DOHH2 (cell line): ENCODE data around the gene COL23A1.

Experiments
- CTCF ChIP-seq: fragments of 200-600 bp; sonication (generic); IDR thresholded peaks from one replicate; pipeline ENCODE4 v1.5.1; 2014; ENCODE audit warnings: antibody characterized with exemption, mild to moderate bottlenecking, low read depth, low read length; ENCODE audit not compliant: poor library complexity, severe bottlenecking
- EZH2phosphoT487 ChIP-seq: fragments of 200-600 bp; sonication (generic); IDR thresholded peaks from 2 replicates; pipeline ENCODE4 v1.6.1; 2017; ENCODE audit warnings: borderline replicate concordance, mild to moderate bottlenecking, antibody characterized with exemption, low read length, moderate library complexity, mixed read lengths

- TF ChIP-seq CTCF, result no peak
- no peak for TF ChIP-seq EZH2phosphoT487
Observed at GRCh38 chr5:178193251-178193809, 396.9 kb downstream of the COL23A1 start.
